Activated CD8-positive, alpha-beta memory T cell treated with anti-CD3 and anti-CD28 coated beads for 36 hours (primary cell): ENCODE measurements around the gene NEK1. TPM values are rescaled to one million over a fixed set of nuclear protein-coding genes. Genes with fewer than 3 reads are reported as not detected.

Source experiments
- CTCF ChIA-PET: fragments of 350-600 bp; sonication (Branson Sonifier 250); formaldehyde crosslinking; loops from one replicate; lab custom pipeline; 2021; ENCODE audit warnings: antibody characterized with exemption; lab: Charles Lee
- POLR2A ChIA-PET: fragments of 350-600 bp; sonication (Branson Sonifier 250); formaldehyde crosslinking; loops from one replicate; lab custom pipeline; 2021; ENCODE audit warnings: antibody characterized with exemption; lab: Charles Lee
- total RNA-seq, 2 experiments: library from RNA; stranded (reverse); gene quantifications; one replicate each; pipeline ENCODE4 v1.2.3, GENCODE V29; 2021

The NEK1 gene
- total RNA-seq, 2 experiments from 2014 or later: 10.9 to 11.4 TPM

DNA sequence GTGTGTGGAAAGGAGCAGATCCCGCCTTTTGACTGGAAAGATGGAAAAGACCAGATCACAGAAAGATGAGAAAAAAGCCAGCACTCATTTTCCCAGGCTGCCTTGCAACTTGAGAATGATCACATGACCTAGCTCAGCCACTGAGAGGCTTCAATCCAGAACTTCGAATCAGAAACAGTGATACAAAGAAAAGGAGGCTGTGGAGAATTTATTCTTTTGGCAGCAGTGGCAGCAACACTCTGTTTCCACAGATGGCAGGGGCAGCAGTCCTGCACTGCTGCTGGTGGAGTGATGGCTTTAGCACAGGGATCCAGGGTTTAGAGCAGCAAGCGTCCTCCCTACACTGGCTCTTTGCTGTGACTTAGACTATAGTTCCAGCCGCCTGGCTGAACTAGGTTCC is 263.8 kb downstream of the NEK1 start:
- POLR2A ChIA-PET: no interaction called here
- CTCF ChIA-PET: no interaction called here

DNA sequence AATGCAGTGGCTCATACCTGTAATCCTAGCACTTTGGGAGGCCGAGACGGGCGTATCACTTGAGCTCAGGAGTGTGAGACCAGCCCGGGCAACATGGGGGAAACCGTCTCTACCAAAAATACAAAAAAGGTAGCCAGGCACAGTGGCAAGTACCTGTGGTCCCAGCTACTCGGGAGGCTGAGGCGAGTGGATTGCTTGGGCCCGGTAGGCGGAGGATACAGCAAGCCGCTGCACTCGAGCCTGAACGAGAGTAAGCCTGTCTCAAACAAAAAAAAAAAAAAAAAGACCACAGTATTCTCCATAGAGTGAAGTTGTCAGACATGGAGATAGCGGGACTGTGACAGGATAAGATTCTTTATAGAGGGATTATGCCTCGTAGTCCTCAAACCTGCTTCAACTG is 265.5 kb downstream of the NEK1 start:
- ChIA-PET CTCF (no interaction called here), POLR2A (no interaction called here)

DNA sequence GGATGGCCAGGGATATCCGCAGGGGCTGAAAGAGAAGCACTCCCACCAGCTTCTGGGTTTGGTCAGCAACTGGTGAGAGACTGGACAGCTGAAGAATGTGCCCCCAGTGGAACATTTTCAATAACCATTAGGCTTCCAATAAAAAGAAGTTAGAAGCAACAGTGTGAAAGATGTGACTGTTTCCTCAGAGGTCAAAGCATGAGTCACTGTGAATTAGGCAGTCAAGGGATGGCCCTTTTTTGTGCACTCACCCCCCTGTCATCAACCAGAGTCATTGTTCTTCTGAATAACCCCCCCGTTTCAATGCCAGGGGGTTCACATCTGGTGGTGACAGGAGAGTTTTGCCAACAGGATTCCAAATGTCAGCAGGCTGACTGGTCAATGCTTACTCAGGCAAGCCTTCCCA is 267.1 kb downstream of the NEK1 start:
- CTCF ChIA-PET: no interaction called here
- POLR2A ChIA-PET: no interaction called here

Other genes with a start within 250 kb of the NEK1 start
- 10 to 100 TPM; 20.5 to 23.1 TPM for gene CLCN3, start 8.0 kb upstream of the NEK1 start, total RNA-seq
- 10 to 100 TPM; 27.9 to 28.7 TPM for gene HPF1, start 145.4 kb upstream of the NEK1 start, total RNA-seq